ENCODE data around the gene MRPL11.
"Not testable (repeated sequence)": the region's sequence is repeated elsewhere in the genome, so short reads cannot be mapped to it uniquely, and the experiment has no call there.

MRPL11 gene

GRCh38 chr11:66466225-66467033 is 27.8 kb upstream of the MRPL11 start, which contains the start of gene PELI3:
PELI3 (plus strand) TSS chr11:66466905; CDS start chr11:66468129, 1,224 bp downstream.
- DNase-seq: peak; percentile 91

GRCh38 chr11:66465373-66466224 is 27.0 kb upstream of the MRPL11 start:
- no peak for DNase-seq

- DNase-seq: no peak
These were observed 26.3 kb upstream of the MRPL11 start for GRCh38 chr11:66464916-66465315.

- not testable (repeated sequence) for DNase-seq
These were observed 25.5 kb upstream of the MRPL11 start for GRCh38 chr11:66464116-66464515.

- DNase-seq: no peak
These were observed 24.3 kb upstream of the MRPL11 start for GRCh38 chr11:66462911-66463310.

- no peak for DNase-seq
These were observed 23.4 kb upstream of the MRPL11 start for GRCh38 chr11:66462010-66462409.

- no peak for DNase-seq
These were observed 20.6 kb upstream of the MRPL11 start for GRCh38 chr11:66459138-66459778.

- DNase-seq: no peak
These were observed 19.2 kb upstream of the MRPL11 start for GRCh38 chr11:66457826-66458225.

- DNase-seq: no peak
These were observed 16.2 kb upstream of the MRPL11 start for GRCh38 chr11:66454828-66455227.

- DNase-seq: no peak
These were observed 15.6 kb upstream of the MRPL11 start for GRCh38 chr11:66454247-66454646.

GRCh38 chr11:66451663-66452062 is 13.0 kb upstream of the MRPL11 start:
- no peak for DNase-seq

- no peak for DNase-seq
These were observed 11.9 kb upstream of the MRPL11 start for GRCh38 chr11:66450560-66450959.

- DNase-seq: no peak
These were observed 9.9 kb upstream of the MRPL11 start for GRCh38 chr11:66448523-66448922.

GRCh38 chr11:66447012-66447411 is 8.4 kb upstream of the MRPL11 start:
- DNase-seq: no peak

- no peak for DNase-seq
These were observed 5.0 kb upstream of the MRPL11 start for GRCh38 chr11:66443602-66444001.

- DNase-seq: not testable (repeated sequence)
These were observed 2.3 kb upstream of the MRPL11 start for GRCh38 chr11:66440940-66441282.

GRCh38 chr11:66440101-66440939 is 1.7 kb upstream of the MRPL11 start:
- not testable (repeated sequence) for DNase-seq

GRCh38 chr11:66437979-66438503 is 607 bp downstream of the MRPL11 start:
- no peak for DNase-seq

- no peak for DNase-seq
These were observed 6.1 kb downstream of the MRPL11 start for GRCh38 chr11:66432597-66432996.

GRCh38 chr11:66431871-66432329 is 6.7 kb downstream of the MRPL11 start:
- not testable (repeated sequence) for DNase-seq

GRCh38 chr11:66431287-66431686 is 7.4 kb downstream of the MRPL11 start:
- DNase-seq: not testable (repeated sequence)

- peak; percentile 80 for DNase-seq
These were observed 8.6 kb downstream of the MRPL11 start for GRCh38 chr11:66429983-66430602.
